ENCODE data around the gene TRPV5.

Gene TRPV5

GRCh38 chr7:142898377-142899170, 35.0 kb downstream of the TRPV5 start:
- no peak overlapping the region for H3K4me3 ChIP-seq (ENCODE audit: low read length)
- TF ChIP-seq, protein P1, sequence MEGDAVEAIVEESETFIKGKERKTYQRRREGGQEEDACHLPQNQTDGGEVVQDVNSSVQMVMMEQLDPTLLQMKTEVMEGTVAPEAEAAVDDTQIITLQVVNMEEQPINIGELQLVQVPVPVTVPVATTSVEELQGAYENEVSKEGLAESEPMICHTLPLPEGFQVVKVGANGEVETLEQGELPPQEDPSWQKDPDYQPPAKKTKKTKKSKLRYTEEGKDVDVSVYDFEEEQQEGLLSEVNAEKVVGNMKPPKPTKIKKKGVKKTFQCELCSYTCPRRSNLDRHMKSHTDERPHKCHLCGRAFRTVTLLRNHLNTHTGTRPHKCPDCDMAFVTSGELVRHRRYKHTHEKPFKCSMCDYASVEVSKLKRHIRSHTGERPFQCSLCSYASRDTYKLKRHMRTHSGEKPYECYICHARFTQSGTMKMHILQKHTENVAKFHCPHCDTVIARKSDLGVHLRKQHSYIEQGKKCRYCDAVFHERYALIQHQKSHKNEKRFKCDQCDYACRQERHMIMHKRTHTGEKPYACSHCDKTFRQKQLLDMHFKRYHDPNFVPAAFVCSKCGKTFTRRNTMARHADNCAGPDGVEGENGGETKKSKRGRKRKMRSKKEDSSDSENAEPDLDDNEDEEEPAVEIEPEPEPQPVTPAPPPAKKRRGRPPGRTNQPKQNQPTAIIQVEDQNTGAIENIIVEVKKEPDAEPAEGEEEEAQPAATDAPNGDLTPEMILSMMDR (IDR thresholded peaks at IDR 0.05; ENCODE audit: insufficient read depth, low read depth, low read length, missing control alignments) = no peak
- DNase-seq (ENCODE audit: low read depth) = no peak

DNA sequence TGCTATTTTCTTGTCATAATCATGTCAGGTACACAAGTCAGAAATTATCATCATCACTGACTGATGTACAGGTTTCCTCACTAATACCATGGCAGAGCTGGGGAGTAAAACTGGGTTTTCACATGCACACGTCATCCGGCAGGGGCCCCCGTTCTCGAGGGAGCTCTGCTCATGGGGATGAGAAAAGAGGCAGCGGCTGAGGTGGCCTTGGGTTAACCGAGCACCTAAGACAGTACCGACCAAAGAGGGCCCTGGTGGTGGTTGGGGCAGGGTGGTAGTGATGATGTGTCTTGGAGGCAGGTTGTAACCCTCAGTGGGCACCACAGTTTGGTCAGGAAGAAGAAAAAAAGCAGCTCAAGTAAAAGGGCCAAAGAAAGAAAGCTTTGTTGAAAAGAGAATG, 35.9 kb downstream of the TRPV5 start:
- no peak overlapping the region for H3K4me3 ChIP-seq (ENCODE audit: low read length)
- DNase-seq (ENCODE audit: low read depth) = no peak
- TF ChIP-seq, protein P1 (IDR thresholded peaks at IDR 0.05; ENCODE audit: insufficient read depth, low read depth, low read length, missing control alignments) = no peak

- DNase-seq (ENCODE audit: low read depth) = no peak
- TF ChIP-seq, protein P1 (IDR thresholded peaks at IDR 0.05; ENCODE audit: insufficient read depth, low read depth, low read length, missing control alignments) = no peak
- no peak overlapping the region for H3K4me3 ChIP-seq (ENCODE audit: low read length)
Measured at GRCh38 chr7:142896741-142897379, 36.7 kb downstream of the TRPV5 start.

- TF ChIP-seq, protein P1 (IDR thresholded peaks at IDR 0.05; ENCODE audit: insufficient read depth, low read depth, low read length, missing control alignments) = no peak
- no peak for DNase-seq (ENCODE audit: low read depth)
- H3K4me3 ChIP-seq (ENCODE audit: low read length) = no peak overlapping the region
Measured at GRCh38 chr7:142896151-142896550, 37.4 kb downstream of the TRPV5 start.

GRCh38 chr7:142894985-142895593, 38.5 kb downstream of the TRPV5 start:
- TF ChIP-seq, protein P1 (IDR thresholded peaks at IDR 0.05; ENCODE audit: insufficient read depth, low read depth, low read length, missing control alignments) = no peak
- DNase-seq (ENCODE audit: low read depth) = no peak
- no peak overlapping the region for H3K4me3 ChIP-seq (ENCODE audit: low read length)

DNA sequence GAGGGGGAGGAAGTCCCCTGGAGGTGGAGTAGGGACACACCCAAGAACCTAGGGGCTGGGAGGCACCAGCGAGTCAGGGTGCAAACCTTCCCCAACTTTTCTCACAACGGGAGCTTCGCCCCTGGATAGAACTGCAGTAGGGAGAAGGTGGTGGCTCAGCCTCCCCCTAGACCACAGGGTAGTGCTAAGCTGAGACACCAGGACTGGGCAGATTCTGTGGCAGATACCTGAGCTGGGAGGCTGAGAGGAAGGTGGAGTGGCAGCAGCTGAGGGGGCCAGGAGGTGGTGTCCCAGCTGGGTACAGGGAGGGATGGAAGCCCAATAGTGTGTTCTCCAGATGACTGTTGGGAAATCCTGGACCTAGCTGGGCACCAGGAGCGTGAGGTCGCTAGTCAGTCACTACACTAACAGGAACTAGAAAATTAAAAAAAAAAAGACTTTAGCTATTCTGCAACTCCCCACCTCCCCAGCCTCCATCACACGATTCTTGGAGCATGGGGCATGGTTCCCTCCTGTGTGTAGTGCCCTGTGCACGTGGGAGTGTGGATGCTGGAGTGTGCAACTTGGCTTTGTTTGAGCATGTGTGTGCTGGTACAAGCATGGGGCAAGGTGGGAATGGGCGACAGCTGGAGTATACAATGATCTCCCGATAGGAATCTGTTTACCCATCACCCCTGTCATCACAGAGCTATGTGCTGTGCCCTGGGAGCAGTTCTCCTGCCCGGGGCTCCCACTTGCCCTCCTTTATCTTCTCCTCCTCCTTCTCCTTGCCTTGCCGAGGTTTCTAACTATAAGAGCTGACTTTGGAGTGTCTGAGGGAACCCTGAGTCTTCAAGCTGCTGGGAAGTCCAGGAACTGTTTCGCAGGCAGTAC, 39.2 kb downstream of the TRPV5 start:
- TF ChIP-seq, protein P1 (IDR thresholded peaks at IDR 0.05; ENCODE audit: insufficient read depth, low read depth, low read length, missing control alignments) = no peak
- H3K4me3 ChIP-seq (ENCODE audit: low read length) = no peak overlapping the region
- DNase-seq (ENCODE audit: low read depth) = no peak
